H9 (cell line): ENCODE measurements around the gene PAOX. TPM values are rescaled to one million over a fixed set of nuclear protein-coding genes. Genes with fewer than 3 reads are reported as not detected.

ENCODE experiments used
- DNase-seq: peaks from one replicate; pipeline ENCODE4 v3.0.0-alpha.2; 2017
- H2AFZ ChIP-seq: one replicate; pipeline ENCODE4 v1.6.1; 2013; ENCODE audit warnings: mild to moderate bottlenecking, low read length, control low read depth, moderate library complexity
- H2AK5ac ChIP-seq: 2 replicates; pipeline ENCODE4 v1.6.1; 2013; ENCODE audit warnings: low read length, control low read depth, mixed read lengths; ENCODE audit not compliant: insufficient read length
- H2BK120ac ChIP-seq: one replicate; pipeline ENCODE4 v1.6.1; 2013; ENCODE audit warnings: low read depth, mild to moderate bottlenecking, low read length, control low read depth, inconsistent platforms; ENCODE audit not compliant: poor library complexity, severe bottlenecking
- H2BK12ac ChIP-seq: 2 replicates; pipeline ENCODE4 v1.6.1; 2013; ENCODE audit warnings: low read length, control low read depth, mixed read lengths, low read depth; ENCODE audit not compliant: insufficient read length
- H2BK15ac ChIP-seq: 2 replicates; pipeline ENCODE4 v1.6.1; 2013; ENCODE audit warnings: low read depth, low read length, control low read depth
- H2BK20ac ChIP-seq: one replicate; pipeline ENCODE4 v1.6.1; 2013; ENCODE audit warnings: low read depth, mild to moderate bottlenecking, low read length, control low read depth, inconsistent platforms; ENCODE audit not compliant: poor library complexity, severe bottlenecking
- H2BK5ac ChIP-seq: 2 replicates; pipeline ENCODE4 v1.6.1; 2013; ENCODE audit warnings: low read length, control low read depth, mixed read lengths; ENCODE audit not compliant: insufficient read length
- H3K14ac ChIP-seq: 2 replicates; pipeline ENCODE4 v1.6.1; 2013; ENCODE audit warnings: low read length, control low read depth; ENCODE audit not compliant: insufficient read depth
- H3K18ac ChIP-seq: 2 replicates; pipeline ENCODE4 v1.6.1; 2013; ENCODE audit warnings: low read depth, mild to moderate bottlenecking, mixed read lengths, low read length, control low read depth; ENCODE audit not compliant: insufficient read length
- H3K23ac ChIP-seq: 2 replicates; pipeline ENCODE4 v1.6.1; 2013; ENCODE audit warnings: low read length, control low read depth, mixed read lengths, low read depth; ENCODE audit not compliant: insufficient read length
- H3K23me2 ChIP-seq: 2 replicates; pipeline ENCODE4 v1.6.1; 2013; ENCODE audit warnings: low read depth, mild to moderate bottlenecking, mixed read lengths, low read length, control low read depth; ENCODE audit not compliant: insufficient read length, poor library complexity, severe bottlenecking
- H3K27ac ChIP-seq: 2 replicates; pipeline ENCODE4 v1.5.1; 2013; ENCODE audit warnings: low read length, control low read depth, mixed read lengths, low read depth; ENCODE audit not compliant: insufficient read length
- H3K27me3 ChIP-seq: 2 replicates; pipeline ENCODE4 v1.6.1; 2013; ENCODE audit warnings: low read length, control low read depth, inconsistent platforms; ENCODE audit not compliant: insufficient read depth
- H3K4ac ChIP-seq: 2 replicates; pipeline ENCODE4 v1.6.1; 2013; ENCODE audit warnings: low read depth, mild to moderate bottlenecking, control low read depth, inconsistent platforms, low read length, moderate library complexity
- H3K4me1 ChIP-seq: 2 replicates; pipeline ENCODE4 v1.6.1; 2013; ENCODE audit warnings: low read length, control low read depth, inconsistent platforms; ENCODE audit not compliant: insufficient read depth
- H3K4me2 ChIP-seq: 2 replicates; pipeline ENCODE4 v1.6.1; 2013; ENCODE audit warnings: low read length, control low read depth, mixed read lengths; ENCODE audit not compliant: insufficient read length, insufficient read depth
- H3K56ac ChIP-seq: 2 replicates; pipeline ENCODE4 v1.6.1; 2013; ENCODE audit warnings: low read depth, mild to moderate bottlenecking, mixed read lengths, low read length, control low read depth; ENCODE audit not compliant: insufficient read length
- H3K79me1 ChIP-seq: 2 replicates; pipeline ENCODE4 v1.6.1; 2013; ENCODE audit warnings: low read depth, mild to moderate bottlenecking, moderate library complexity, low read length, control low read depth, inconsistent platforms; ENCODE audit not compliant: insufficient read depth, poor library complexity, severe bottlenecking
- H3K79me2 ChIP-seq: 2 replicates; pipeline ENCODE4 v1.6.1; 2013; ENCODE audit warnings: low read length, control low read depth, inconsistent platforms; ENCODE audit not compliant: insufficient read depth
- H3K9ac ChIP-seq: 2 replicates; pipeline ENCODE4 v1.6.1; 2013; ENCODE audit warnings: low read length, control low read depth, mixed read lengths; ENCODE audit not compliant: insufficient read length; ENCODE audit errors: extremely low read depth
- H3K9me3 ChIP-seq: one replicate; pipeline ENCODE4 v1.6.1; 2013; ENCODE audit warnings: low read depth, low read length, inconsistent platforms; ENCODE audit not compliant: control insufficient read depth
- H3T11ph ChIP-seq: one replicate; pipeline ENCODE4 v1.6.1; 2013; ENCODE audit warnings: mild to moderate bottlenecking, low read length, control low read depth, inconsistent platforms
- H4K20me1 ChIP-seq: one replicate; pipeline ENCODE4 v1.6.1; 2013; ENCODE audit not compliant: control insufficient read depth, insufficient read length, insufficient read depth
- H4K5ac ChIP-seq: 2 replicates; pipeline ENCODE4 v1.6.1; 2013; ENCODE audit warnings: low read depth, mild to moderate bottlenecking, mixed read lengths, low read length, control low read depth; ENCODE audit not compliant: insufficient read length
- H4K8ac ChIP-seq: replicated peaks from 2 replicates; pipeline ENCODE4 v1.6.1; 2013; ENCODE audit warnings: low read length, control low read depth, mixed read lengths, low read depth; ENCODE audit not compliant: insufficient read length
- H4K91ac ChIP-seq: 2 replicates; pipeline ENCODE4 v1.6.1; 2013; ENCODE audit warnings: low read depth, mild to moderate bottlenecking, moderate library complexity, mixed read lengths, low read length, control low read depth; ENCODE audit not compliant: insufficient read length
- H3K27ac Mint-ChIP-seq, 3 experiments: 2 replicates in 2 of 3; 3 replicates in 1 of 3; pipeline ENCODE4 v1.8.0; 2020 to 2021; ENCODE audit warnings: mixed read lengths in 3 of 3, mild to moderate bottlenecking in 1 of 3, moderate library complexity in 1 of 3
- H3K27me3 Mint-ChIP-seq: 2 replicates; pipeline ENCODE4 v1.8.0; 2021; ENCODE audit warnings: low read depth, mild to moderate bottlenecking, moderate library complexity, mixed read lengths
- H3K36me3 Mint-ChIP-seq, 3 experiments: 2 replicates in 2 of 3; 3 replicates in 1 of 3; pipeline ENCODE4 v1.8.0; 2020 to 2021; ENCODE audit warnings: low read depth in 3 of 3, mixed read lengths in 3 of 3; ENCODE audit not compliant: insufficient read depth in 1 of 3
- H3K4me1 Mint-ChIP-seq, 2 experiments: 2 replicates each; pipeline ENCODE4 v1.8.0; 2020; ENCODE audit warnings: mixed read lengths in 2 of 2
- H3K4me3 Mint-ChIP-seq, 2 experiments: 2 replicates in 1 of 2; 3 replicates in 1 of 2; pipeline ENCODE4 v1.8.0; 2020 to 2021; ENCODE audit warnings: mild to moderate bottlenecking in 2 of 2, mixed read lengths in 2 of 2, moderate library complexity in 1 of 2
- H3K9me3 Mint-ChIP-seq, 2 experiments: 2 replicates in 1 of 2; 3 replicates in 1 of 2; pipeline ENCODE4 v1.8.0; 2020; ENCODE audit warnings: mild to moderate bottlenecking in 2 of 2, mixed read lengths in 2 of 2, moderate library complexity in 1 of 2
- WGBS: extraction: QIAGEN DNeasy Blood & Tissue Kit; methylation state at CpG from one replicate; pipeline ENCODE4 v1.1.7; 2013; ENCODE audit warnings: missing lambda C conversion rate, low lambda C conversion rate, mixed read lengths; ENCODE audit not compliant: insufficient read length; ENCODE audit errors: extremely low coverage; 5-methylcytosine and 5-hydroxymethylcytosine counted together
- total RNA-seq: library from RNA; stranded (reverse); gene quantifications from 2 replicates; pipeline ENCODE4 v1.2.1, GENCODE V29; 2021
- TF ChIP-seq, protein P1 (sequence below): fragments of 200-600 bp; sonication (generic); conservative IDR thresholded peaks from 3 replicates; pipeline ENCODE4 v1.8.0; 2021; ENCODE audit warnings: antibody characterized with exemption, mild to moderate bottlenecking

The PAOX gene
- total RNA-seq, 1 experiment from 2014 or later, result 5.6 TPM

DNA sequence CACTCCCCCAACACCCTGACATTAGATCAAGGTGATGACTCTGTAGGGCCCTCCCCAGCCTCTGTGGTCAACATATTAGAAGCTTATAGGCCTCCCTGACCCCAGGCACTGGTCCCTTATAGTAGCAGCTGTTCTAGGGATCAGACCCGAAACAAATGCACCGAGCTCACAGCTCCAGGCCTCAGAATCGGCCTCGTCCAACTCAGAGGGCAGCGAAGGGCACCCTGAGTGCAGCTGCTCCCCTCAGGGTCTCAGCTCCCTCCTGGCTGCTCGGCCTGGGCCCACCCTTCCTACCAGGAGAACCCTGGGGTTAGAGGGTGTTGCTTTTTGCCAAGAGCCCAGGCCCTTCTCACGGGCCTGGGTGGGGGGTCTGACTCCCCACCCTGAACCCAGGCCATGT is 10.9 kb upstream of the PAOX start:
- Histone ChIP-seq H3K23me2 (no peaks in the 10 kb centered on the region), H4K91ac (no peak overlapping the region), H2BK15ac (no peak overlapping the region), H3K79me1 (no peaks in the 10 kb centered on the region), H3K14ac (no peak overlapping the region), H3K9ac (no peak overlapping the region), H3K9me3 (no peaks in the 10 kb centered on the region), H3K4me2 (no peak overlapping the region), H4K5ac (no peak overlapping the region), H3K18ac (no peak overlapping the region), H3K4me1 (no peaks in the 10 kb centered on the region), H3K56ac (no peak overlapping the region), H2BK20ac (no peak overlapping the region), H3K79me2 (no peaks in the 10 kb centered on the region), H3T11ph (no peak overlapping the region), H4K8ac (no peak overlapping the region), H3K23ac (no peak overlapping the region), H2AK5ac (no peak overlapping the region), H2BK5ac (no peak overlapping the region), H2AFZ (no peak overlapping the region), H2BK12ac (no peak overlapping the region), H3K27me3 (no peaks in the 10 kb centered on the region), H3K4ac (no peak overlapping the region), H3K27ac (no peak overlapping the region), H4K20me1 (no peaks in the 10 kb centered on the region), H2BK120ac (no peak overlapping the region)
- no peak for DNase-seq
- H3K27me3 Mint-ChIP-seq, result no peaks in the 10 kb centered on the region
- no peaks in the 10 kb centered on the region for H3K9me3 Mint-ChIP-seq
- no CpG with 5 or more reads among the region's 7 CpGs for WGBS
- H3K4me3 Mint-ChIP-seq, result no peak overlapping the region
- H3K27ac Mint-ChIP-seq, result no peak overlapping the region
- TF ChIP-seq, protein P1, sequence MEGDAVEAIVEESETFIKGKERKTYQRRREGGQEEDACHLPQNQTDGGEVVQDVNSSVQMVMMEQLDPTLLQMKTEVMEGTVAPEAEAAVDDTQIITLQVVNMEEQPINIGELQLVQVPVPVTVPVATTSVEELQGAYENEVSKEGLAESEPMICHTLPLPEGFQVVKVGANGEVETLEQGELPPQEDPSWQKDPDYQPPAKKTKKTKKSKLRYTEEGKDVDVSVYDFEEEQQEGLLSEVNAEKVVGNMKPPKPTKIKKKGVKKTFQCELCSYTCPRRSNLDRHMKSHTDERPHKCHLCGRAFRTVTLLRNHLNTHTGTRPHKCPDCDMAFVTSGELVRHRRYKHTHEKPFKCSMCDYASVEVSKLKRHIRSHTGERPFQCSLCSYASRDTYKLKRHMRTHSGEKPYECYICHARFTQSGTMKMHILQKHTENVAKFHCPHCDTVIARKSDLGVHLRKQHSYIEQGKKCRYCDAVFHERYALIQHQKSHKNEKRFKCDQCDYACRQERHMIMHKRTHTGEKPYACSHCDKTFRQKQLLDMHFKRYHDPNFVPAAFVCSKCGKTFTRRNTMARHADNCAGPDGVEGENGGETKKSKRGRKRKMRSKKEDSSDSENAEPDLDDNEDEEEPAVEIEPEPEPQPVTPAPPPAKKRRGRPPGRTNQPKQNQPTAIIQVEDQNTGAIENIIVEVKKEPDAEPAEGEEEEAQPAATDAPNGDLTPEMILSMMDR, result no peak
- peaks cover 30 to 64% (median 63%) of the 10 kb centered on the region in 3 experiments; a peak in 6 of 7 replicates for H3K36me3 Mint-ChIP-seq
- peaks cover 2 to 4% of the 10 kb centered on the region in 2 experiments; a peak in 2 of 4 replicates for H3K4me1 Mint-ChIP-seq
